Measurements from ENCODE around the gene CYP4F3. TPM values are rescaled to one million over a fixed set of nuclear protein-coding genes. Genes with fewer than 3 reads are reported as not detected.
"Not testable (repeated sequence)": the region's sequence is repeated elsewhere in the genome, so short reads cannot be mapped to it uniquely, and the experiment has no call there.

CYP4F3 gene
- polyA plus RNA-seq, 3 donors, result 0.56 to 1.2 (median 0.92) TPM

DNA sequence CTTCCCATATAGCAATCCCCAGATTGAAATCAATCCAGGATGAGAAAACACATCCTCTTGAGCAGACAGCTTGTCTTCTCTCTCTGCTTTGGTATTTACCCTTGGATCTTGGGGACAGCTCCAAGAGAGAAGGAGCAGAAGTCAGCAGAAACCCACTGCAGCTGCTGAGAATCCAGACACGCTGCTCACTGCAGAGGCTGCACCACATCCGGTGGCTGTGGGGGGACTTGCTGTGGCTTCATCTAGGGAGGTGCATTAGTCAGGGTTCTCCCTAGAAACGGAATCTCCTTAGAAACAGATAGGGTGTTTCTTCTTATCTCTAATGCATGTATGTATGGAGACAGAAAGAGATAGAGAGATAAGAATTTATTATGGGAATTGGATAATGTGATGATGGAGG lies 34.9 kb downstream of the CYP4F3 start:
- Mint-ChIP-seq H3K36me3 (no peaks in the 10 kb centered on the region), H3K27me3 (ENCODE audit: low read depth in 3 of 3) (peaks cover 8 to 13% (median 12%) of the 10 kb centered on the region in 3 donors), H3K4me3 (no peak overlapping the region), H3K9me3 (peaks cover 0 to 3% (median 0%) of the 10 kb centered on the region in 7 donors), H3K27ac (no peak overlapping the region), H3K4me1 (peaks cover 9% of the 10 kb centered on the region)
- TF ChIP-seq, protein P1, sequence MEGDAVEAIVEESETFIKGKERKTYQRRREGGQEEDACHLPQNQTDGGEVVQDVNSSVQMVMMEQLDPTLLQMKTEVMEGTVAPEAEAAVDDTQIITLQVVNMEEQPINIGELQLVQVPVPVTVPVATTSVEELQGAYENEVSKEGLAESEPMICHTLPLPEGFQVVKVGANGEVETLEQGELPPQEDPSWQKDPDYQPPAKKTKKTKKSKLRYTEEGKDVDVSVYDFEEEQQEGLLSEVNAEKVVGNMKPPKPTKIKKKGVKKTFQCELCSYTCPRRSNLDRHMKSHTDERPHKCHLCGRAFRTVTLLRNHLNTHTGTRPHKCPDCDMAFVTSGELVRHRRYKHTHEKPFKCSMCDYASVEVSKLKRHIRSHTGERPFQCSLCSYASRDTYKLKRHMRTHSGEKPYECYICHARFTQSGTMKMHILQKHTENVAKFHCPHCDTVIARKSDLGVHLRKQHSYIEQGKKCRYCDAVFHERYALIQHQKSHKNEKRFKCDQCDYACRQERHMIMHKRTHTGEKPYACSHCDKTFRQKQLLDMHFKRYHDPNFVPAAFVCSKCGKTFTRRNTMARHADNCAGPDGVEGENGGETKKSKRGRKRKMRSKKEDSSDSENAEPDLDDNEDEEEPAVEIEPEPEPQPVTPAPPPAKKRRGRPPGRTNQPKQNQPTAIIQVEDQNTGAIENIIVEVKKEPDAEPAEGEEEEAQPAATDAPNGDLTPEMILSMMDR (IDR thresholded peaks at IDR 0.05), result no peak
- Histone ChIP-seq H3K36me3 (replicated peaks in 1 of 2; ENCODE audit: control insufficient read depth in 1 of 2, insufficient read depth in 2 of 2, low read length in 2 of 2) (no peaks in the 10 kb centered on the region), H4K20me1 (ENCODE audit: insufficient read depth, low read length) (no peaks in the 10 kb centered on the region), H3K4me3 (replicated peaks in 1 of 3; ENCODE audit: low read depth in 2 of 3, low read length in 3 of 3) (no peak overlapping the region), H3K27me3 (ENCODE audit: control insufficient read depth in 2 of 2, insufficient read depth in 2 of 2, low read length in 2 of 2) (no peaks in the 10 kb centered on the region), H3K4me1 (ENCODE audit: control insufficient read depth in 1 of 2, insufficient read depth in 2 of 2, low read length in 2 of 2) (no peaks in the 10 kb centered on the region), H3K4me2 (replicated peaks; ENCODE audit: extremely low read depth, low read length, poor library complexity, severe bottlenecking) (no peak overlapping the region), H2AFZ (ENCODE audit: insufficient read depth, low read depth, low read length, poor library complexity, severe bottlenecking) (no peak overlapping the region), H3K9ac (ENCODE audit: insufficient read depth, low read length, poor library complexity, severe bottlenecking) (no peak overlapping the region), H3K9me3 (replicated peaks in 1 of 2; ENCODE audit: control insufficient read depth in 1 of 2, insufficient read depth in 1 of 2, low read length in 2 of 2) (no peaks in the 10 kb centered on the region), H3K79me2 (ENCODE audit: insufficient read depth, low read length) (no peaks in the 10 kb centered on the region), H3K27ac (ENCODE audit: low read depth in 1 of 2, low read length in 2 of 2) (no peak overlapping the region)
- DNase-seq, result no peak
- no CpG with 5 or more reads among the region's 3 CpGs for WGBS (ENCODE audit: insufficient coverage)
- intact Hi-C loops (cut with micrococcal nuclease), result loop anchor here in 1 of 2 donors (2.0 kb wide), 1 partner anchor 101 kb away; no protein-coding TSS in a partner anchor

DNA sequence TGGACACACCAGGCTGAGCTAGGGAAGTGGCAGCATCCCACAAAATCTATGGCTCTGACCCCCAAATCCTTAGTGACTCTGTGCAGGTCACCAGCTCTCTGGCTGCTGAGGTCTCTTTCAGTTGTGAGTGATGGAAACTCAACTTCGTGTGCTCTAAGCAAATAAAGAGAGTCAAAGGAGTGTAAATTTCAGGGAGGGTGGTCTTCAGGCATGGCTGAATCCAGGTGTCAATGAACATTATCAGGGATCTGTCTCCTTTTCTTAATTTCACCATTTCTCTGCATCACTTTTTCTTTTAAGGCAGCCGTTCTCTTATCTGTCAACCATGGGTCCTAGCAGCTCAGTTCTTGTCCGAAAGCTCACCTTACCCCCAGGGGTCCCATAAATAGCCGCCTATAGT lies 38.4 kb downstream of the CYP4F3 start:
- Mint-ChIP-seq H3K9me3 (peaks cover 0 to 3% (median 0%) of the 10 kb centered on the region in 7 donors), H3K27ac (no peak overlapping the region), H3K4me1 (no peaks in the 10 kb centered on the region), H3K4me3 (no peak overlapping the region), H3K27me3 (ENCODE audit: low read depth in 3 of 3) (peaks cover 11 to 19% (median 11%) of the 10 kb centered on the region in 3 donors), H3K36me3 (no peaks in the 10 kb centered on the region)
- Histone ChIP-seq H2AFZ (ENCODE audit: insufficient read depth, low read depth, low read length, poor library complexity, severe bottlenecking) (no peak overlapping the region), H3K4me3 (replicated peaks in 1 of 3; ENCODE audit: low read depth in 2 of 3, low read length in 3 of 3) (no peak overlapping the region), H4K20me1 (ENCODE audit: insufficient read depth, low read length) (no peaks in the 10 kb centered on the region), H3K27ac (ENCODE audit: low read depth in 1 of 2, low read length in 2 of 2) (no peak overlapping the region), H3K9ac (ENCODE audit: insufficient read depth, low read length, poor library complexity, severe bottlenecking) (no peak overlapping the region), H3K4me1 (ENCODE audit: control insufficient read depth in 1 of 2, insufficient read depth in 2 of 2, low read length in 2 of 2) (no peaks in the 10 kb centered on the region), H3K27me3 (ENCODE audit: control insufficient read depth in 2 of 2, insufficient read depth in 2 of 2, low read length in 2 of 2) (peaks cover 0 to 3% of the 10 kb centered on the region in 2 donors), H3K4me2 (replicated peaks; ENCODE audit: extremely low read depth, low read length, poor library complexity, severe bottlenecking) (no peak overlapping the region), H3K36me3 (replicated peaks in 1 of 2; ENCODE audit: control insufficient read depth in 1 of 2, insufficient read depth in 2 of 2, low read length in 2 of 2) (no peaks in the 10 kb centered on the region), H3K9me3 (replicated peaks in 1 of 2; ENCODE audit: control insufficient read depth in 1 of 2, insufficient read depth in 1 of 2, low read length in 2 of 2) (no peaks in the 10 kb centered on the region), H3K79me2 (ENCODE audit: insufficient read depth, low read length) (no peaks in the 10 kb centered on the region)
- TF ChIP-seq, protein P1 (IDR thresholded peaks at IDR 0.05), result no peak
- intact Hi-C loops (cut with micrococcal nuclease), result no loop called here
- DNase-seq, result no peak
- no CpG with 5 or more reads among the region's 4 CpGs for whole genome bisulfite sequencing (ENCODE audit: insufficient coverage)

DNA sequence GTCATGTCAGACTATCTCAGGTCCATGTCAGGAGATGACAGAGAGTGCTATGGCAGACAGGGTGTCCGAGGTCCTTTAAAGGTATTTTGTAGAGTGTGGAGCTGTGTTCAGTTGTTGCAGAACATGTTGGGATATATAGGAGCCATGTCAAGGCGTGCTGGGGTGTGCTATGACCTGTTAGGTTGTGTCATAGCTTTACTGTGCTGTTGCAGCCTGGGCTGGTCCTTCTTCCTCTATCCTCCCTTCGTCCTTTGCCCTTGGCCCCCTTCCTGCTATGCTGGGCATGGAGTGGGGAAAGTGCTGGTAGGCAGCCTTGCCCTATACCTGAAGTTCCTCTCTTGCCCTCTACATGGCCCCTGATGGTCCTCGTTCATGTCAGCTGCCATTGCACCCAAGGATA lies 39.2 kb downstream of the CYP4F3 start:
- intact Hi-C loops (cut with micrococcal nuclease); H3K4me3 Mint-ChIP-seq; H4K20me1 ChIP-seq (ENCODE audit: insufficient read depth, low read length); H3K36me3 Mint-ChIP-seq; H3K4me1 ChIP-seq (ENCODE audit: control insufficient read depth in 1 of 2, insufficient read depth in 2 of 2, low read length in 2 of 2); H3K79me2 ChIP-seq (ENCODE audit: insufficient read depth, low read length); DNase-seq; H3K27me3 ChIP-seq (ENCODE audit: control insufficient read depth in 2 of 2, insufficient read depth in 2 of 2, low read length in 2 of 2); H2AFZ ChIP-seq (ENCODE audit: insufficient read depth, low read depth, low read length, poor library complexity, severe bottlenecking); H3K36me3 ChIP-seq (replicated peaks in 1 of 2; ENCODE audit: control insufficient read depth in 1 of 2, insufficient read depth in 2 of 2, low read length in 2 of 2); H3K9ac ChIP-seq (ENCODE audit: insufficient read depth, low read length, poor library complexity, severe bottlenecking); H3K9me3 Mint-ChIP-seq; H3K4me1 Mint-ChIP-seq; H3K27ac Mint-ChIP-seq; H3K27ac ChIP-seq (ENCODE audit: low read depth in 1 of 2, low read length in 2 of 2); H3K4me3 ChIP-seq (replicated peaks in 1 of 3; ENCODE audit: low read depth in 2 of 3, low read length in 3 of 3); H3K9me3 ChIP-seq (replicated peaks in 1 of 2; ENCODE audit: control insufficient read depth in 1 of 2, insufficient read depth in 1 of 2, low read length in 2 of 2); H3K4me2 ChIP-seq (replicated peaks; ENCODE audit: extremely low read depth, low read length, poor library complexity, severe bottlenecking): not testable (repeated sequence)
- H3K27me3 Mint-ChIP-seq (ENCODE audit: low read depth in 3 of 3), result peaks cover 11 to 15% (median 15%) of the 10 kb centered on the region in 3 donors
- WGBS (ENCODE audit: insufficient coverage), result 89% methylated on average over 1 of the region's 4 CpGs

Measured in CD14-positive monocyte (primary cell).